Osteoblast (primary cell): Measurements from ENCODE around the gene ZNF488. TPM values are rescaled to one million over a fixed set of nuclear protein-coding genes. Genes with fewer than 3 reads are reported as not detected.
"Not testable (repeated sequence)": the region's sequence is repeated elsewhere in the genome, so short reads cannot be mapped to it uniquely, and the experiment has no call there.

Experiments
- DNase-seq: peaks from one replicate; pipeline ENCODE4 v3.0.0; 2011; ENCODE audit warnings: low spot score, mixed read lengths; ENCODE audit not compliant: insufficient read length; ENCODE audit errors: missing footprints
- H2AFZ ChIP-seq: 2 replicates; pipeline ENCODE4 v1.6.0; 2011; ENCODE audit warnings: mild to moderate bottlenecking, low read length
- H3K27ac ChIP-seq: 2 replicates; pipeline ENCODE4 v1.5.1; 2011; ENCODE audit warnings: mild to moderate bottlenecking, low read depth, low read length, moderate library complexity
- H3K27me3 ChIP-seq: 2 replicates; pipeline ENCODE4 v1.6.0; 2012; ENCODE audit warnings: mild to moderate bottlenecking, control low read depth, inconsistent platforms, low read length, moderate library complexity; ENCODE audit not compliant: insufficient read depth
- H3K36me3 ChIP-seq: 2 replicates; pipeline ENCODE4 v1.5.1; 2011; ENCODE audit warnings: mild to moderate bottlenecking, low read length, control low read depth, moderate library complexity; ENCODE audit not compliant: insufficient read depth
- H3K4me1 ChIP-seq: 2 replicates; pipeline ENCODE4 v1.5.1; 2011; ENCODE audit warnings: mild to moderate bottlenecking, low read length, control low read depth, moderate library complexity; ENCODE audit not compliant: insufficient read depth
- H3K4me2 ChIP-seq: 2 replicates; pipeline ENCODE4 v1.6.0; 2011; ENCODE audit warnings: mild to moderate bottlenecking, low read length; ENCODE audit not compliant: insufficient read depth
- H3K4me3 ChIP-seq: fragments of 200-600 bp; sonication (generic); 3 replicates; pipeline ENCODE4 v1.5.1; 2012; ENCODE audit warnings: mild to moderate bottlenecking, low read length, inconsistent platforms; ENCODE audit not compliant: insufficient read depth
- H3K79me2 ChIP-seq: 2 replicates; pipeline ENCODE4 v1.6.0; 2012; ENCODE audit warnings: mild to moderate bottlenecking, low read length, control low read depth, inconsistent platforms; ENCODE audit not compliant: insufficient read depth
- H3K9me3 ChIP-seq: 2 replicates; pipeline ENCODE4 v1.5.1; 2011; ENCODE audit warnings: low read depth, low read length, control low read depth
- H4K20me1 ChIP-seq: 2 replicates; pipeline ENCODE4 v1.6.0; 2012; ENCODE audit warnings: mild to moderate bottlenecking, low read length, control low read depth; ENCODE audit not compliant: insufficient read depth
- CTCF ChIP-seq: IDR thresholded peaks from 2 replicates; pipeline ENCODE4 v1.5.1; 2011; ENCODE audit warnings: mild to moderate bottlenecking, low read depth, low read length, moderate library complexity; ENCODE audit errors: extremely low read depth
- total RNA-seq: library from RNA; depleted of rRNA; stranded (reverse); fragments of >200 nt; gene quantifications from 2 replicates; pipeline ENCODE4 v1.2.3, GENCODE V29; 2012

ZNF488 gene
- total RNA-seq, 1 donor = under 0.01 TPM

- TF ChIP-seq CTCF = no peak
- H3K4me2 ChIP-seq = no peak overlapping the region
- no peaks in the 10 kb centered on the region for H3K79me2 ChIP-seq
- no peaks in the 10 kb centered on the region for H4K20me1 ChIP-seq
- H3K27ac ChIP-seq = no peak overlapping the region
- no peak overlapping the region for H2AFZ ChIP-seq
- peaks cover 11% of the 10 kb centered on the region for H3K4me1 ChIP-seq
- no peaks in the 10 kb centered on the region for H3K9me3 ChIP-seq
- H3K27me3 ChIP-seq = no peaks in the 10 kb centered on the region
- no peak for DNase-seq
- no peaks in the 10 kb centered on the region for H3K36me3 ChIP-seq
- no peak overlapping the region for H3K4me3 ChIP-seq
Observed at GRCh38 chr10:47418966-47419365, 34.9 kb upstream of the ZNF488 start.

- no peaks in the 10 kb centered on the region for H3K9me3 ChIP-seq
- no peaks in the 10 kb centered on the region for H3K27me3 ChIP-seq
- no peak for DNase-seq
- TF ChIP-seq CTCF = no peak
- H4K20me1 ChIP-seq = no peaks in the 10 kb centered on the region
- H3K27ac ChIP-seq = no peak overlapping the region
- H3K36me3 ChIP-seq = no peaks in the 10 kb centered on the region
- H3K4me1 ChIP-seq = peaks cover 11% of the 10 kb centered on the region
- H2AFZ ChIP-seq = no peak overlapping the region
- no peak overlapping the region for H3K4me2 ChIP-seq
- no peak overlapping the region for H3K4me3 ChIP-seq
- no peaks in the 10 kb centered on the region for H3K79me2 ChIP-seq
Observed at GRCh38 chr10:47418321-47418720, 34.2 kb upstream of the ZNF488 start.

GRCh38 chr10:47416305-47417218, 32.5 kb upstream of the ZNF488 start:
- not testable (repeated sequence) for H3K79me2 ChIP-seq, DNase-seq, H3K4me1 ChIP-seq, H3K27ac ChIP-seq, H2AFZ ChIP-seq, H3K36me3 ChIP-seq, H4K20me1 ChIP-seq, H3K4me3 ChIP-seq, H3K4me2 ChIP-seq, H3K9me3 ChIP-seq, H3K27me3 ChIP-seq

- Histone ChIP-seq H3K4me3 (no peak overlapping the region), H2AFZ (no peak overlapping the region), H3K27ac (no peak overlapping the region), H3K9me3 (no peaks in the 10 kb centered on the region), H3K36me3 (no peaks in the 10 kb centered on the region), H3K79me2 (no peaks in the 10 kb centered on the region), H4K20me1 (no peaks in the 10 kb centered on the region), H3K4me2 (no peak overlapping the region), H3K4me1 (peaks cover 1% of the 10 kb centered on the region), H3K27me3 (peaks cover 3% of the 10 kb centered on the region)
- TF ChIP-seq CTCF = no peak
- peak; percentile 36 for DNase-seq
Observed at GRCh38 chr10:47415520-47416304, 31.6 kb upstream of the ZNF488 start.
